Adipocyte (in vitro differentiated cells): ENCODE data around the gene PTPRN2.

Source experiments
- DNase-seq: peaks from one replicate; pipeline ENCODE4 v3.0.0-alpha.2; 2015; ENCODE audit warnings: low read depth
- H3K27me3 ChIP-seq: replicated peaks from 2 replicates; pipeline ENCODE4 v1.7.0; 2013; ENCODE audit warnings: mild to moderate bottlenecking, low read length, moderate library complexity; ENCODE audit not compliant: control insufficient read depth, insufficient read depth
- H3K36me3 ChIP-seq: 2 replicates; pipeline ENCODE4 v1.7.0; 2013; ENCODE audit warnings: low read length, mild to moderate bottlenecking, moderate library complexity; ENCODE audit not compliant: control insufficient read depth, insufficient read depth, severe bottlenecking
- H3K4me1 ChIP-seq: 2 replicates; pipeline ENCODE4 v1.7.0; 2013; ENCODE audit warnings: mild to moderate bottlenecking, low read length, moderate library complexity; ENCODE audit not compliant: control insufficient read depth, insufficient read depth
- H3K4me3 ChIP-seq: 2 replicates; pipeline ENCODE4 v1.7.0; 2013; ENCODE audit warnings: mild to moderate bottlenecking, low read length, moderate library complexity
- H3K9ac ChIP-seq: 2 replicates; pipeline ENCODE4 v1.7.0; 2013; ENCODE audit warnings: mild to moderate bottlenecking, low read length, moderate library complexity
- H3K9me3 ChIP-seq: 2 replicates; pipeline ENCODE4 v1.7.0; 2013; ENCODE audit warnings: mild to moderate bottlenecking, low read length, moderate library complexity; ENCODE audit not compliant: control insufficient read depth

PTPRN2 gene

GRCh38 chr7:158192956-158193355 lies 394.7 kb downstream of the PTPRN2 start:
- Histone ChIP-seq H3K36me3 (no peaks in the 10 kb centered on the region), H3K4me1 (no peaks in the 10 kb centered on the region), H3K27me3 (no peaks in the 10 kb centered on the region), H3K9me3 (peaks cover 20% of the 10 kb centered on the region), H3K9ac (no peak overlapping the region), H3K4me3 (no peak overlapping the region)
- no peak for DNase-seq

- DNase-seq = no peak
- no peaks in the 10 kb centered on the region for H3K4me1 ChIP-seq
- H3K4me3 ChIP-seq = no peak overlapping the region
- H3K9ac ChIP-seq = no peak overlapping the region
- H3K27me3 ChIP-seq = no peaks in the 10 kb centered on the region
- peaks cover 20% of the 10 kb centered on the region for H3K9me3 ChIP-seq
- H3K36me3 ChIP-seq = no peaks in the 10 kb centered on the region
Measured at GRCh38 chr7:158192184-158192835, 395.3 kb downstream of the PTPRN2 start.

- no peak overlapping the region for H3K9ac ChIP-seq
- H3K9me3 ChIP-seq = peaks cover 20% of the 10 kb centered on the region
- no peaks in the 10 kb centered on the region for H3K36me3 ChIP-seq
- H3K4me3 ChIP-seq = no peak overlapping the region
- H3K27me3 ChIP-seq = no peaks in the 10 kb centered on the region
- no peak for DNase-seq
- H3K4me1 ChIP-seq = no peaks in the 10 kb centered on the region
Measured at GRCh38 chr7:158191671-158192070, 396.0 kb downstream of the PTPRN2 start.

DNA sequence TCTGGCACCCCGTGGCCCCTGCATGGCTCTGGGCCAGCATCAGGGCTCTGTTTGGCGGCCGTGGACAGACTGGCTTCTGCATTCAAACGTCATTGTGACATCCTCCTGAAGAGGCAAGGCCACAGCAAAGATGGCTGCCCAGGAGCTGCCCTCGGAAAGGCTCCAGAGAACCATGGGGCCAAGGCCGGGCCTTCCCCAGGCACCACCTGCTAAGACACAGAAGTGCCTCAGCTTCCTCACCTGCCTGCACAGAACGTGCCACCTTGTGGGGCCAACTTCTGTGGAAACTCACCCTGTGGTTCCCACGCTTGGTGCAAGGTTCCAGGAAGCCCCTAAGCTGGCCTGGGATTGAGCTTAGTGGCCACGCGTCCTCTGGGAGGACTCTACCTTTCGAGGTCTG lies 396.9 kb downstream of the PTPRN2 start:
- DNase-seq = no peak
- Histone ChIP-seq H3K4me1 (no peaks in the 10 kb centered on the region), H3K27me3 (no peaks in the 10 kb centered on the region), H3K9me3 (peaks cover 15% of the 10 kb centered on the region), H3K9ac (no peak overlapping the region), H3K4me3 (no peak overlapping the region), H3K36me3 (no peaks in the 10 kb centered on the region)

DNA sequence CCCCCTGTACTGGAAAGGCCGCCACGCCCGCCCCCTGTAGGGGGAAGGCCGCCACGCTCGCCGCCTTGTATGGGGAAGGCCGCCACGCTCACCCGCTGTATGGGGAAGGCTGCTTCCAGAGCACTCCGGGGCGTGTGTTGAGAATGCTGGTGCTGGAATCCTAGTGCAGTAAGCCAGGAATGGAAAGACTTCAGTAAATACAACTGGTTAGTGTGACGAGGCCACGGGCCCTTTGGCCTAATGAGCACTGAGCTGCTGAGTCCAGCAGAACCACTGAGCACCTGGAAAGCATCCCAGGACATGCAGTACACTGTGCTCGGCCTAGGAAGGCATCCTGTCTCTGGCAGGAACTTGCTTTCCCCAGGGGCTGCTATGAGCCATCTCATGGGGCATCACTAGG lies 398.9 kb downstream of the PTPRN2 start:
- H3K27me3 ChIP-seq = no peaks in the 10 kb centered on the region
- H3K9ac ChIP-seq = no peak overlapping the region
- no peaks in the 10 kb centered on the region for H3K36me3 ChIP-seq
- DNase-seq = no peak
- no peak overlapping the region for H3K4me3 ChIP-seq
- H3K9me3 ChIP-seq = no peaks in the 10 kb centered on the region
- H3K4me1 ChIP-seq = no peaks in the 10 kb centered on the region

DNA sequence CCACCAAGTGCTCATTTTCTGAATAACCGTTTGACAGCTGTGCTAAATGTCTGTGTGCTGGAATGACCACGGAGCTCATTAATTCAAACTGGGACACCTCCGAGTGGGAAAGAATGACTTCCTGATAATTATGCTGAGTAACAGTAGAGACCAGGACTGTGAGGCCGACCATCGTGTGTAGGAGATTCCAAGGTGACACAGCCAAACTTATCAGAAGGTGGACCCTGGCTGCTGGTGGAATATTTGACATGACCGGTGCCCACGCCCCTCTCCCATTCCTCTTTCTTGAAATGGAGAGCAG lies 400.0 kb downstream of the PTPRN2 start:
- DNase-seq = no peak
- Histone ChIP-seq H3K4me3 (no peak overlapping the region), H3K9ac (no peak overlapping the region), H3K36me3 (no peaks in the 10 kb centered on the region), H3K9me3 (no peaks in the 10 kb centered on the region), H3K27me3 (no peaks in the 10 kb centered on the region), H3K4me1 (no peaks in the 10 kb centered on the region)

GRCh38 chr7:158186864-158187693 lies 400.5 kb downstream of the PTPRN2 start:
- Histone ChIP-seq H3K4me1 (no peaks in the 10 kb centered on the region), H3K27me3 (no peaks in the 10 kb centered on the region), H3K9ac (no peak overlapping the region), H3K36me3 (no peaks in the 10 kb centered on the region), H3K4me3 (no peak overlapping the region), H3K9me3 (no peaks in the 10 kb centered on the region)
- DNase-seq = no peak

- Histone ChIP-seq H3K4me3 (no peak overlapping the region), H3K4me1 (no peaks in the 10 kb centered on the region), H3K27me3 (no peaks in the 10 kb centered on the region), H3K9me3 (peaks cover 4% of the 10 kb centered on the region), H3K36me3 (no peaks in the 10 kb centered on the region), H3K9ac (no peak overlapping the region)
- no peak for DNase-seq
Measured at GRCh38 chr7:158186406-158186805, 401.2 kb downstream of the PTPRN2 start.

DNA sequence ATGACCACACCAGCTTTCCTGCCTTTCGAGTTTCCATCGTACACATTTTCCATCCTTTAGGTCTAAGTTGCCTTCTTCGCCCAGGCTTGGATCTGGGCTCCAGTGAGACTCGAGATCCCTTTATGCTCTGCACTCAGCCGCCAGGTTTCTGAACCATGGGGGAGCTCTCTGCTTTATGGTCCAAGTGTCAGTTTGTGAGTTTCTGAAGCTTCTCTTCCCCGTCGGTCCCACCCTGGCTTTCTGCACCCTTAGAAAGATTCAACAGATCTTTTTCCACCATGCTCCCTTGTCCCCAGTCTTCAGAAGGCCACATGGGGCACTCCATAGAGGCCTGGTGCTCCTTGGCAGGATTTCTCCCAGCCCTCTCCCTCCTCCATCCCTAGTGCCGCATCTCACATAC lies 402.0 kb downstream of the PTPRN2 start:
- no peaks in the 10 kb centered on the region for H3K27me3 ChIP-seq
- H3K9me3 ChIP-seq = peaks cover 10% of the 10 kb centered on the region
- DNase-seq = no peak
- H3K36me3 ChIP-seq = no peaks in the 10 kb centered on the region
- no peak overlapping the region for H3K9ac ChIP-seq
- no peak overlapping the region for H3K4me3 ChIP-seq
- no peaks in the 10 kb centered on the region for H3K4me1 ChIP-seq

DNA sequence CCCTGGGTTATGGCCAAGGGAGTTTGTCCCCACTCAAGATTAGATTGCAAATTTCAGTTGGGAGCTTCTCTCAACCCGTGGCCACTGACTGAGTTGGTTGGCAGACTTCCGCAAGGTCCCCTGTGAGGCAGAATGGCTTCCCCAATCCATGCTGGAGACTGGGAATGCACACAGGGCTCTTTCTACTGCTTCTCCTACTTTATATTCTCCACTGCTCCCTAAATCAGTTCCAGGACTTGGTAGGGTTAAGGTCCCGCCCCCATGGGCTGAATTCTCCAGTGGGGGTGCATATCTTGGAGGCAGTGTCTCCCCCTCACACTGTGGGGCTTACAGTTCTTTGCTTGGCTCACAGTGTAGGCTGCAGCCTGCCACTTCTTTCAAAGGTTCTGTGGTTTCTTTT lies 404.2 kb downstream of the PTPRN2 start:
- Histone ChIP-seq H3K9ac (no peak overlapping the region), H3K27me3 (no peaks in the 10 kb centered on the region), H3K36me3 (no peaks in the 10 kb centered on the region), H3K4me1 (no peaks in the 10 kb centered on the region), H3K9me3 (peaks cover 10% of the 10 kb centered on the region), H3K4me3 (no peak overlapping the region)
- no peak for DNase-seq

GRCh38 chr7:158176561-158177173 lies 411.0 kb downstream of the PTPRN2 start:
- Histone ChIP-seq H3K27me3 (no peaks in the 10 kb centered on the region), H3K4me1 (no peaks in the 10 kb centered on the region), H3K9me3 (peaks cover 13% of the 10 kb centered on the region), H3K4me3 (no peak overlapping the region), H3K36me3 (no peaks in the 10 kb centered on the region), H3K9ac (no peak overlapping the region)
- DNase-seq = no peak
